H4 (cell line): ENCODE measurements around the gene WDR64. TPM values are rescaled to one million over a fixed set of nuclear protein-coding genes. Genes with fewer than 3 reads are reported as not detected.
"Not testable (repeated sequence)": the region's sequence is repeated elsewhere in the genome, so short reads cannot be mapped to it uniquely, and the experiment has no call there.

Experiments used
- DNase-seq: peaks from one replicate; pipeline ENCODE4 v3.0.0-alpha.2; 2015; ENCODE audit warnings: low spot score
- total RNA-seq: library from RNA; depleted of rRNA; stranded (reverse); fragments of >200 nt; shearing (Covaris generic); gene quantifications from 2 replicates; pipeline ENCODE4 v1.2.3, GENCODE V29; 2014

WDR64 gene
- total RNA-seq, 1 experiment from 2014 or later = not detected

DNA sequence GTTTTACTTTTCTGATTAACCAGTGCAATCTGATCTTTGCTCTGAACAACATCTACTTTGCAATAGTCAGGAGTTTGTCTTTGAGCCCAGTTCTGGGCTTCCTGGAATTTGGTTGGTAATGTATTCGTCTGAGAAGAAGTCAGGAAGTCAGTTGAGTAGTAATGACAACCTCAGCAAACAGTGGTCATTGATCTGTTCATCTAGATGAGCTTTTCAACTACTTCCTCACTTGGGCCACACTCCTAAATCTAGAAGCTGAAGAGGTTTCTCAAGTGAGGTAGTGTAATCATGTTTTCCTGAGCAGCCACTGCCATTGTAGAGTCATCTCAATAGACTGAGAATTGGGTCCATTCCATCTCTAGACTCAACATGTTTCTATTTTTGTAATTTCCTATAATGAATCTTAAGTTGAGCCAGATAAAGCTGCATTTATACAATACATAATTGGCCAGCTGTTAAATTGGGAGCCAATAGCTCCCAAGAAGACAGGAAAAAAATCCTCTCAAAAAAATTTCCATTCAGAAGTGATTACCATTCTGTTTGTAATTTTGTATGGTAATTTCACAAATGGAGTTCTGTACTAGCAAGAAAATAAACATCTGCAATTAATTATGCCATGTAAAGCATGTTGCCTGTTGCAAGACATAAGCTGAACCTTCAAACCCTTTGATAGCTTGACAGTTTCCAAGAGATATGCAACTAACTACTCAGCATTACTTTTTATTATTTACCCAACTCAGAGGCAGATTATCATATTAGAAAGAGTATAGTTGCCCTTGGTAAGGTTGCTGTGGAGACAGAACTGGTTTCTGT is 49.6 kb downstream of the WDR64 start:
- DNase-seq = no peak

DNA sequence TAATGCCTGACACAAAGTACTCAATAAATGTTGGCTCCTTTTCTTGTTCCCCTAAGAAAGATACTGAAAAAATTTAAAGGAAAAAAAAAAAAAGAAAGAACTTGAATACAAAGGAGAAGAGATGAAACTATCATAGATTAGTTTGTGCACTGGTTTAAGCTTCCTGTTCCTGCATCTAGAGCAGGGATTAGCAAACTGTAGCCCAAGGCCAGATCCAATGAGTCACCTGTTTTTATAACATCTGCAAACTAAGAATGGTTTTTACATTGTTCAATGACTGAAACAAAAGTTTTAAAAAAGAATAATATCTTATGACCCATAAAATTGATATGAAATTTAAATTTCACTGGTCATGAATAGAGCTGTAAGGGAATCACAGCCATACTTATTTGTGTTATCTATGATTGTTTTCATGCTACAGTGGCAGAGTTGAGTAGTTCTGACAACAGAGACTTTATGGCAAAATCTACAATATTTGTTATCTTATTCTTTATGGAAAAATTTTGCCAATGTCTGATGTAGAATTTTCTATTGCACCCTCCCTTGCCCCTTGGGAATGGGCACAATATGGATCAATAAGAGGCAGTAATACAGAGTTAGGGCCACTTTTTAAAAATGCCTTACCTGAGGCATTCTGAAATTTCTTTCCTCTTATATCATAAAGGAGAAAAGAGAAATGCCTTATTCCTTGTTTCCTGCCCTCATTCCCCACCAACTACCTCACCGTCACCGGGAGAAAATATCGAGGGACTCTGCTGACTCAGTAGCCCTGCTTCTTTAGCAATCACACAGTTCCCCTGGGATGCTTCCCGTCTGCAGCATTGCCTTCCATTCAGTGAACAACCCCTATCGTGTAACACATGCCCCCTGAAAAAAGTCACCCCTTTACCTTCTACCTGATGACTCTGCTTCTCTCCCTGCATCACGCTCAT is 50.6 kb downstream of the WDR64 start:
- no peak for DNase-seq

DNA sequence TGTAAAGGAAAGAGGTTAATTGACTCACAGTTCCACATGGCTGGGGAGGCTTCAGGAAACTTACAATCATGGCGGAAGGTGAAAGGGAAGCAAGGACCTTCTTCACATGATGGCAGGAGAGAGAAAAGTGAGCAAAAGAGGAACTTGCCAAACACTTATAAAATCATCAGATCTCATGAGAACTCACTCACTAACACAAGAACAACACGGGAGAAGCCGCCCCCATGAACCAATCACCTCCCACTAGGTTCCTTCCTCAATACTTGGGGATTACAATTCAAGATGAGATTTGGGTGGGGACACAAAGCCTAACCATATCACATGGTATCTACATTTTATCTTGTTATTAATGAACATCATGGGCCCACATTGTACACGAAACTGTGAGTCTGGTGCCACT is 51.7 kb downstream of the WDR64 start:
- not testable (repeated sequence) for DNase-seq

- DNase-seq = peak; percentile 9
Observed at GRCh38 chr1:241706257-241706656, 54.2 kb downstream of the WDR64 start.

- no peak for DNase-seq
Observed at GRCh38 chr1:241706967-241707366, 54.9 kb downstream of the WDR64 start.

DNA sequence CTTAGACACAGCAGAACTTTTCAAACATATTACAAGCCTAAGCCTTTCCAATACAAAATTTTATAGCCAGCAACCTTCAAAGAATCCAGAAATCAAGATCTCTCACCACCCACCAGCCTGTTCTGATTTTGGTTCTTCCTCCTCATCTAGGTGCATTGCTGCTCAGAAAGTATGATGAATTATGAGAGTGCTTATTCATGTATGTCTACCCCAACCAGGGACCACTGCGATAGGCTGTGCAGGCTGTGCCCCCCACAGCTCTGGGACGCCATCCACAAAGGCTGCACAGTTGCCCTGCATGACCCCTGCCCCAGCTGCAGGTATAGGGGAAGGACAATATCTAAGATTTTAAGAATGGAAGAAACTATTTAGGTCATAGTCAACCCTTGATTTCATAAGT is 55.4 kb downstream of the WDR64 start:
- DNase-seq = no peak

GRCh38 chr1:241711326-241711725 is 59.2 kb downstream of the WDR64 start:
- DNase-seq = no peak

DNA sequence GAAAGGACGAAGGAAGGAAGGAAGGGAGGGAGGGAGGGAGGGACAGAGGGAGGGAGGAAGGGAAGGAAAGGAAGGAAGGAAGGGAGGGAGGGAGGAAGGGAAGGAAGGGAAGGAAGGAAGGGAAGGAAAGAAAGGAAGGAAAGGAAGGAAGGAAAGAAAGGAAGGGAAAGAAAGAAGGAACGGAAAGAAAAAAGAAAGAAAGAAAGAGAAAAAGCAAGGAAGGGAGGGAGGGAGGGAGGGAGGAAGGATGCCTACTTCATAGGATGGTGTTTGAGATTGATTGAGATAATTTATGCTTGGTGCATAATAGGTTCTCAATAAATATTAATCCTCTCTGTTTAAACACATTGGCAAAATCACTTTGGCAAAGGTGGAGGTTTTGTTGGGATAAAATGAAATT is 61.2 kb downstream of the WDR64 start:
- DNase-seq = no peak

DNA sequence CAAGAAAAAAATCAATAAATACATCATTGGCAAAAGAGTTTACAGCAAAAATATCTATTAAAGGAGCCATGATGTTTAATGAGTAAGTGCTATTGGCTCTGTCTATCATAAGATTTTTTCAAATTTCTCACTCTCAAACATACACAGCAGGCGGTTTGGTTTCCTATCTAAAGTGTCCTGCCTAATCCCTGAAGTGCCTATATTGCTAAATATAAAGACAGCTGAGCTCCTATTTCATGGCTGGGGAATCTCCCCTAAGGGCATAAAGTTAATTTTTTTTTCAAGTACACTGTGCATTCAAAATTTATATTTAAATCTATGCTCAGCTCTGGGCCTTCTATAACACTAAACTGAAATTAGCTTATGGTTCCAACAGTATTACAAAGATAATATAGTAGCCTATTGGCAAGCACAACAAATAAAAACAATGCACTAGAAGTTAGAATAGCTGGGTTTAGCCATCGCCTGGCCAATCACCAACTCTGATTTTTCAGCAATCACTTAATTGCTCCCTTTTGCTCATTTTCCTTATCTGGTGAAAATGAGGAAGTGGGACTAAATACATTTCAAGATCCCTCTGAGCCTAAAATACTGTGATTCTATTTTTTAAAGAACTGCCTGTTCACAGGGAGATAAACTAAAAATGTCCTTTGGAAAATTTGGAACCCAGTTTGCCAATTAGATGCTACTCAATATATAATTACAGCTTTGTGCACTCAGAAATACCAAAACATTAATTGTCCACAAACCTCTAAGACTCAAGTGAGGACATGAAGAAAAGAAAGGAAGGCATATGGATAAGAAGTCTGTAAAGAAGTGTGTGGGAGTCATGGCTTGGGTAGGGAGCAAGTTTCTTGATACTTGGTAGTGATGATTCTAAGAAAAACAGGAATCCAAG is 62.5 kb downstream of the WDR64 start:
- no peak for DNase-seq

- DNase-seq = no peak
Observed at GRCh38 chr1:241715435-241715834, 63.4 kb downstream of the WDR64 start.

GRCh38 chr1:241715956-241716355 is 63.9 kb downstream of the WDR64 start:
- no peak for DNase-seq

- DNase-seq = no peak
Observed at GRCh38 chr1:241716915-241717656, 65.0 kb downstream of the WDR64 start.

- no peak for DNase-seq
Observed at GRCh38 chr1:241717975-241718374, 65.9 kb downstream of the WDR64 start.

DNA sequence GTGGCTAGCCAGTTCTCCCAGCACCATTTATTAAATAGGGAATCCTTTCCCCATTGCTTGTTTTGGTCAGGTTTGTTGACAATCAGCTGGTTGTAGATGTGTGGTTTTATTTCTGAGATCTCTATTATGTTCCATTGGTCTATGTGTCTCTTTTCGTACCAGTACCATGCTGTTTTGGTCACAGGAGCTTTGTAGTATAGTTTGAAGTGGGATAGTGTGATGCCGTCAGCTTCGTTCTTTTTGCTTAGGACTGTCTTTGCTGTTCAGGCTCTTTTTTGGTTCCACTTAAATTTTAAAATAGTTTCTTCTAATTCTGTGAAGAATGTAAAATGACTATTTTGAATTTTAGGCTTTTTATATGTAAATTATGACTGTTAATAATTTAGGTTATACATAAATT is 68.9 kb downstream of the WDR64 start:
- DNase-seq = no peak

DNA sequence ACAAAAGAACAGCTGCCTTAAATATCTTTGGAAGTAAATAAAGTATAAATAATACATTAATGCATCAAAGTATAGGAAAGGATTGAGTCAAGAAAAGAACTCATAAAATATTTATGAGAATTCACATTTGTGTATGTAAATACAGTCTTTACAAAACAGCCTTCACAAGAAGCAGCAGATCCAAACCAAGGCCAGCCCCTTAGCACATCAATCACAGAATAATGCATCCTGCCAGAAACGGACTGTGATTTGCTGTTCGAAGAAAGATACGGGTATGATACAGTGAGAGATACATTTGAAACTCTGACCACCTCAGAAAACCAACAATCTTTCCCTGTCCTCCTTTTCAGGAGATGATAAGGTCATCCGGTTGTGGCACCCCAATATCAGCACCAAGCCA is 70.9 kb downstream of the WDR64 start:
- no peak for DNase-seq

GRCh38 chr1:241724741-241725356 is 72.8 kb downstream of the WDR64 start:
- no peak for DNase-seq

DNA sequence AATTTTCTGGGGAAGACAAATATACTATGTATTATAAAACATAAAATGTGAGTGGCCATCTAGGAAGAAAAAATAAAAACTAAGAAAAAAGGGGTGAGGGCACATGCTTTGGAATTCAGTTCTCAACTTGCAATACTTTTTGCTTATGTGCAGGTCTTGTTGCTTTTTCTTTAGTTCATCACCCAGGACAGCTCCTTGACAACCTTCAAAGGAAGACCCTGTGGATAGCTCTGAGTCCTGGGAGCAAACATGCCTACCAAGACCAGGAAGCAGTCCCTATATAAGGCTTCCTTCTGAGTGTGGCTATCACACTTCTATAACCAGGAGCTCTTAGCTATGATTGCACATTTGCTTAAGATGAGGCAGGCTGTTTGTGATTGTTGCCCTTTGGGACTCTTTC is 78.0 kb downstream of the WDR64 start:
- no peak for DNase-seq

GRCh38 chr1:241733899-241734298 is 81.8 kb downstream of the WDR64 start:
- no peak for DNase-seq

DNA sequence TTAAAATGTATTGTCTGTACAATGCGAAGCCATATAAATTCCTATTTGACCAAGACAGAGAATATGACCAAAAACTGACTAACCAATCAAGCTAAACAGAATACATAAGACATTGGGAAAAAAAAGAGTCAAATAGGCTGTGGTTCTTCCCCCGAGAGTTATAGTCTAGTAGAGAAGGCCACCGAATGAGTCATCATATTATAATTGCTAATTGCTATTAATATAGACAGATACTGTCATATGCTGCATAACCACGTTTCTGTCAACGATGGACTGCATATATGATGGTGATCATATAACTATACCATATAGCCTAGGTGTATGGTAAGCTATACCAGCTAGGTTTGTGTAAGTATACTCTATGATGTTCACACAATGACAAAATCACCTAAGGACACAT is 82.5 kb downstream of the WDR64 start:
- no peak for DNase-seq

DNA sequence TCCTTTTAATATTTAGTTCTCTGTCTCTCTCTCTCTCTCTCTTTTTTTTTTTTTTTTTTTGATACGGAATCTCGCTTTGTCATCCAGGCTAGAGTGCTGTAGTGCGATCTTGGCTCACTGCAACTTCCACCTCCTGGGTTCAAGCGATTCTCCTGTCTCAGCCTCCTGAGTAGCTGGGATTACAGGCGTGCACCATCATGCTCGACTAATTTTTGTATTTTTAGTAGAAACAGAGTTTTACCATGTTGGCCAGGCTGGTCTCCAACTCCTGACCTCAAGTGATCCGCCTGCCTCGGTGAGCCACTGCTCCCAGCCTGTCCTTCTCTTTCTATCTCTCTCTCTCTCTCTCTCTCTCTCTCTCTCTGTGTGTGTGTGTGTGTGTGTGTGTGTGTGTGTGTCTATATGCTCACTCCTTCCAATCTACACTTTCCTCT is 83.4 kb downstream of the WDR64 start:
- not testable (repeated sequence) for DNase-seq

GRCh38 chr1:241736387-241736786 is 84.3 kb downstream of the WDR64 start:
- no peak for DNase-seq
